Fibroblast of villous mesenchyme (primary cell): ENCODE data around the gene KLRC1. TPM values are rescaled to one million over a fixed set of nuclear protein-coding genes. Genes with fewer than 3 reads are reported as not detected.
"Not testable (repeated sequence)": the region's sequence is repeated elsewhere in the genome, so short reads cannot be mapped to it uniquely, and the experiment has no call there.

Source experiments
- DNase-seq: peaks from one replicate; pipeline ENCODE4 v3.0.0-alpha.2; 2010; ENCODE audit warnings: low read depth
- H3K4me3 ChIP-seq: 2 replicates; pipeline ENCODE4 v1.5.1; 2011; ENCODE audit warnings: low read depth, mild to moderate bottlenecking, low read length
- total RNA-seq: library from RNA; depleted of rRNA; stranded (reverse); fragments of >200 nt; gene quantifications from 2 replicates; pipeline ENCODE4 v1.2.3, GENCODE V29; 2012
- TF ChIP-seq, protein P1 (sequence below): IDR thresholded peaks from 2 replicates; pipeline ENCODE4 v1.5.1; 2012; ENCODE audit warnings: low read depth, mild to moderate bottlenecking, low read length; ENCODE audit not compliant: insufficient read depth

The KLRC1 gene
- total RNA-seq: not detected in 2 replicates

GRCh38 chr12:10453156-10453555 is at the start of gene KLRC1:
Gene KLRC1, minus strand, starts transcription at chr12:10453377. Its CDS starts 2,221 bp downstream, at chr12:10451156.
- H3K4me3 ChIP-seq: no peak within 1 kb of the TSS
- TF ChIP-seq, protein P1, sequence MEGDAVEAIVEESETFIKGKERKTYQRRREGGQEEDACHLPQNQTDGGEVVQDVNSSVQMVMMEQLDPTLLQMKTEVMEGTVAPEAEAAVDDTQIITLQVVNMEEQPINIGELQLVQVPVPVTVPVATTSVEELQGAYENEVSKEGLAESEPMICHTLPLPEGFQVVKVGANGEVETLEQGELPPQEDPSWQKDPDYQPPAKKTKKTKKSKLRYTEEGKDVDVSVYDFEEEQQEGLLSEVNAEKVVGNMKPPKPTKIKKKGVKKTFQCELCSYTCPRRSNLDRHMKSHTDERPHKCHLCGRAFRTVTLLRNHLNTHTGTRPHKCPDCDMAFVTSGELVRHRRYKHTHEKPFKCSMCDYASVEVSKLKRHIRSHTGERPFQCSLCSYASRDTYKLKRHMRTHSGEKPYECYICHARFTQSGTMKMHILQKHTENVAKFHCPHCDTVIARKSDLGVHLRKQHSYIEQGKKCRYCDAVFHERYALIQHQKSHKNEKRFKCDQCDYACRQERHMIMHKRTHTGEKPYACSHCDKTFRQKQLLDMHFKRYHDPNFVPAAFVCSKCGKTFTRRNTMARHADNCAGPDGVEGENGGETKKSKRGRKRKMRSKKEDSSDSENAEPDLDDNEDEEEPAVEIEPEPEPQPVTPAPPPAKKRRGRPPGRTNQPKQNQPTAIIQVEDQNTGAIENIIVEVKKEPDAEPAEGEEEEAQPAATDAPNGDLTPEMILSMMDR: no peak
- no peak for DNase-seq

DNA sequence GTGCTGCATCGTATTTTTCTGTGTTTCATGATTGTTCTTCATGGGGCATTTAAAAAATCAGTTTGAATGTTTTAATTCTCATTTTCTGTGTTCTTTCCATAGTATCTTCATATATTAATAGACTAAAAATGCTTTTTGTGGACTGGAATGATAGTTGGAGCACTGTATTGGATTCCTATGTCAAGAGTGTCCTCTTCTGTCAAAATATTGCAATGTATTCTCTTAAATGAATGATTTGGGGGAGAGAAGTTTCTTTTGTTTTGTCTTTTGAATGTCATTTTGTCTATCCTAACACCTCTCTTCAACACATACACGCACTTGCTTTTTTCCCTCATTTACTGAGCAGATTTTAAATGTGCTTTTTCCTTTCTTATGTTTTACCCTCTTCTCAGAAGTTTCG is 47.9 kb upstream of the KLRC1 start:
- peak; percentile 28 for DNase-seq
- TF ChIP-seq, protein P1: peak; percentile 41
- H3K4me3 ChIP-seq: no peak overlapping the region

DNA sequence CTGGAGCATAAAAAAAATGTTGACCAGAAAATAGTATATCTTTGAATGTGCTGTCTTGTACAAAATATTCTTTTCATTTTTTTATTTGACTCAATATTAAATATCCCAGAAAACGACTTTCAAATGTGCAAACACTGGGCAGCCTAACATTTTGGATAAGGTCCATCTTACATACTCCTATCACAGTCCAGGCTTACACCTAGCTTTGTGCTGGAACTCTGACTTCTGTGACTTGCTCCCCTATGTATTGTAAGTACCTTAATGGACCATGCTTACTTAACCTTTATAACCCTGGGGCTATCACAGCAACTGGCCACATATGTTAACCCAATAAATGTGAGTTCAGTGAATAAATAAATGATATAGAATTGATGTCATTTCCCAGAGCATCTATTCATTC is 44.9 kb upstream of the KLRC1 start:
- TF ChIP-seq, protein P1: no peak

GRCh38 chr12:10497602-10498001 is 44.4 kb upstream of the KLRC1 start:
- H3K4me3 ChIP-seq: no peak overlapping the region
- peak; percentile 50 for DNase-seq
- TF ChIP-seq, protein P1: no peak

More for the DNA sequence above, 44.9 kb upstream of the KLRC1 start:
- DNase-seq: no peak
- no peak overlapping the region for H3K4me3 ChIP-seq

DNA sequence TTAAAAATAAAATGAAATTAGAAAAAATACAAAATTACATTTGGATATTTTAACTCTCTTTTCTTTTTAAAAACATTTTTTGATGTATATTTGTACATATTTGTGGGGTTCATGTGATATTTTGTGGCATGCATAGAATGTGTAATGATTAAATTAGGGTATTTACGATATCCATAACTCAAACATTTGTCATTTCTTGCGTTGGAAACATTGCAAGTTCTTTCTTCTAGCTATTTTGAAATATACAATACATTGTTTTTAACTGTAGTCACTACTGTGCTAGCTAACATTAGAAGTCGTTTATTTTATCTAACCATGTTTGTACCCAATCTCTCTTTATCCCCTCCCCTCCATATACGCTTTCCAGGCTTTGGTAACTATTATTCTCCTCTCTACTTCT is 38.6 kb upstream of the KLRC1 start:
- DNase-seq: peak; percentile 13
- H3K4me3 ChIP-seq: no peak overlapping the region
- TF ChIP-seq, protein P1: no peak

- not testable (repeated sequence) for DNase-seq
Measured at GRCh38 chr12:10487328-10487727, 34.2 kb upstream of the KLRC1 start.

DNA sequence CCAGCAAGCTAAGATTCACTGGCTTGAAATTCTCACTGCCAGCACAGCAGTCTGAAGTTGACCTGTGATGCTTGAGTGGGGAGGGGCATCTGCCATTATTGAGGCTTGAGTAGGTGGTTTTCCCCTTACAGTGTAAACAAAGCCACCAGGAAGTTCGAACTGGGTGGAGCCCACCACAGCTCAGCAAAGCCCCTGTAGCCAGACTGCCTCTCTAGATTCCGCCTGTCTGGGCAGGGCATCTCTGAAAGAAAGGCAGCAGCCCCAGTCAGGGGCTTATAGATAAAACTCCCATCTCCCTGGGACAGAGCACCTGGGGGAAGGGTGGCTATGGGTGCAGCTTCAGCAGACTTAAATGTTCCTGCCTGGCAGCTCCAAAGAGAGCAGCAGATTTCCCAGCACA is 28.7 kb upstream of the KLRC1 start:
- not testable (repeated sequence) for DNase-seq

More at GRCh38 chr12:10487328-10487727, 34.2 kb upstream of the KLRC1 start:
- H3K4me3 ChIP-seq: not testable (repeated sequence)

DNA sequence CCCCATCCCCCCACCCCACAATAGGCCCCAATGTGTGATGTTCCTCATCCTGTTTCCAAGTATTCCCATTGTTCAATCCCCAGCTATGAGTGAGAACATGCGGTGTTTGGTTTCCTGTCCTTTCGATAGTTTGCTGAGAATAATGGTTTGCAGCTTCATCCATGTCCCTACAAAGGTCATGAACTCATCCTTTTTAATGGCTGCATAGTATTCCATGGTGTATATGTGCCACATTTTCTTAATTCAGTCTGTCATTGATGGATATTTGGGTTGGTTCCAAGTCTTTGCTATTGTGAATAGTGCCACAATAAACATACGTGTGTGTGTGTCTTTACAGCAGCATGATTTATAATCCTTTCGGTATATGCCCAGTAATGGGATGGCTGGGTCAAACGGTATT is 19.6 kb upstream of the KLRC1 start:
- H3K4me3 ChIP-seq, DNase-seq: not testable (repeated sequence)

More for the DNA sequence above, 28.7 kb upstream of the KLRC1 start:
- H3K4me3 ChIP-seq: not testable (repeated sequence)

DNA sequence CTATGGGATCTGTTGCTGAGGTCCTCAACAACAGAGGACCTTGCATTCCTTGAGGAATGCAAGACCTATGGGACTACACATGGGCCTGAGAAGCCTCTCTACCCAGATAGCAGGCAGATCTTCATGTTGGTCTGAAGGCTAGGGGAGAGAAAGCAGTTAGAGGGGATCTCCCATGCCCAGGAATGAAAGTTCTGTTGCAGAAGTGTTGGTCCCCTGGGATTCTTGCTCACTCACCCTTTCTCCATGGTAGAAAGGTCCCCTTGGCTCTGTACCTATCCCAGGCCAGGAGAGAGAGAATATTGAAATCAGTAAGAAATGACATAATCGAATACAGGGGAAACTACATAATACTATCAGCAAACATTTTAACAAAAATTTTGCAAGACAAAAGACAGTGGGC is 16.5 kb upstream of the KLRC1 start:
- no peak overlapping the region for H3K4me3 ChIP-seq
- TF ChIP-seq, protein P1: no peak
- no peak for DNase-seq
